Raji (cell line): Measurements from ENCODE around the gene PRDM11.

ENCODE experiments used
- POLR2A ChIP-seq: IDR thresholded peaks from 2 replicates; pipeline ENCODE4 v1.6.1; 2011; ENCODE audit warnings: low read depth, low read length, control low read depth; ENCODE audit not compliant: insufficient read depth

Gene PRDM11

GRCh38 chr11:45150943-45151342 is 4.5 kb downstream of the PRDM11 start:
- no peak for TF ChIP-seq POLR2A

- no peak for TF ChIP-seq POLR2A
Observed at GRCh38 chr11:45151362-45151982, 5.0 kb downstream of the PRDM11 start.

GRCh38 chr11:45152740-45153595 is 6.5 kb downstream of the PRDM11 start:
- TF ChIP-seq POLR2A: no peak

GRCh38 chr11:45154276-45154675 is 7.8 kb downstream of the PRDM11 start:
- no peak for TF ChIP-seq POLR2A

- no peak for TF ChIP-seq POLR2A
Observed at GRCh38 chr11:45155058-45155551, 8.7 kb downstream of the PRDM11 start.

GRCh38 chr11:45155627-45156180 is 9.3 kb downstream of the PRDM11 start:
- no peak for TF ChIP-seq POLR2A

- no peak for TF ChIP-seq POLR2A
Observed at GRCh38 chr11:45156201-45156600, 9.8 kb downstream of the PRDM11 start.

GRCh38 chr11:45156741-45157140 is 10.3 kb downstream of the PRDM11 start:
- no peak for TF ChIP-seq POLR2A

GRCh38 chr11:45157247-45158209 is 11.1 kb downstream of the PRDM11 start:
- no peak for TF ChIP-seq POLR2A

- no peak for TF ChIP-seq POLR2A
Observed at GRCh38 chr11:45158210-45158731, 11.8 kb downstream of the PRDM11 start.

GRCh38 chr11:45158891-45159605 is 12.6 kb downstream of the PRDM11 start:
- no peak for TF ChIP-seq POLR2A

GRCh38 chr11:45159781-45160365 is 13.4 kb downstream of the PRDM11 start:
- no peak for TF ChIP-seq POLR2A

- no peak for TF ChIP-seq POLR2A
Observed at GRCh38 chr11:45161252-45162063, 15.0 kb downstream of the PRDM11 start.
